ENCODE data around the gene KIAA1614. TPM values are rescaled to one million over a fixed set of nuclear protein-coding genes. Genes with fewer than 3 reads are reported as not detected.

The KIAA1614 gene
- total RNA-seq, 1 donor: 10.6 TPM

- no peak for DNase-seq (ENCODE audit: low read depth)
- no peak for TF ChIP-seq CTCF (IDR thresholded peaks at IDR 0.05; ENCODE audit: insufficient read depth, low read length)
- no peak overlapping the region for H3K4me3 ChIP-seq (ENCODE audit: low read depth, low read length)
Measured at GRCh38 chr1:180920193-180920592, 7.5 kb downstream of the KIAA1614 start.

GRCh38 chr1:180920702-180921101 lies 8.0 kb downstream of the KIAA1614 start:
- peak; percentile 35 for TF ChIP-seq CTCF (IDR thresholded peaks at IDR 0.05; ENCODE audit: insufficient read depth, low read length)
- DNase-seq (ENCODE audit: low read depth): no peak
- no peak overlapping the region for H3K4me3 ChIP-seq (ENCODE audit: low read depth, low read length)

- H3K4me3 ChIP-seq (ENCODE audit: low read depth, low read length): no peak overlapping the region
- TF ChIP-seq CTCF (IDR thresholded peaks at IDR 0.05; ENCODE audit: insufficient read depth, low read length): no peak
- DNase-seq (ENCODE audit: low read depth): no peak
Measured at GRCh38 chr1:180921386-180921785, 8.7 kb downstream of the KIAA1614 start.

GRCh38 chr1:180921891-180922630 lies 9.4 kb downstream of the KIAA1614 start:
- no peak for DNase-seq (ENCODE audit: low read depth)
- TF ChIP-seq CTCF (IDR thresholded peaks at IDR 0.05; ENCODE audit: insufficient read depth, low read length): no peak

GRCh38 chr1:180922631-180923015 lies 9.9 kb downstream of the KIAA1614 start:
- no peak for DNase-seq (ENCODE audit: low read depth)
- H3K4me3 ChIP-seq (ENCODE audit: low read depth, low read length): no peak overlapping the region
- no peak for TF ChIP-seq CTCF (IDR thresholded peaks at IDR 0.05; ENCODE audit: insufficient read depth, low read length)

More at GRCh38 chr1:180921891-180922630, 9.4 kb downstream of the KIAA1614 start:
- H3K4me3 ChIP-seq (ENCODE audit: low read depth, low read length): no peak overlapping the region

GRCh38 chr1:180923021-180923841 lies 10.5 kb downstream of the KIAA1614 start:
- TF ChIP-seq CTCF (IDR thresholded peaks at IDR 0.05; ENCODE audit: insufficient read depth, low read length): no peak

More at GRCh38 chr1:180923021-180923841, 10.5 kb downstream of the KIAA1614 start:
- H3K4me3 ChIP-seq (ENCODE audit: low read depth, low read length): no peak overlapping the region
- DNase-seq (ENCODE audit: low read depth): no peak
